HEK293 (cell line): ENCODE measurements around the gene EFCC1.
A peak's percentile ranks its signal among the peaks of the same experiment; 100 is the strongest.

ENCODE experiments used
- CTCF ChIA-PET: fragments of 350-600 bp; formaldehyde crosslinking; extraction: SDS; loops from one replicate; lab custom pipeline; 2021; ENCODE audit warnings: antibody characterized with exemption; lab: Yijun Ruan, JAX
- POLR2A ChIA-PET: fragments of 300-600 bp; formaldehyde crosslinking; extraction: SDS; loops from one replicate; lab custom pipeline; 2020; ENCODE audit warnings: antibody characterized with exemption, inconsistent platforms; lab: Yijun Ruan, JAX
- H3K27ac ChIP-seq: fragments of 200-500 bp; sonication (Bioruptor generic); 2 replicates; pipeline ENCODE4 v1.5.1; 2014; ENCODE audit warnings: low read depth, low read length, control low read depth, inconsistent platforms; ENCODE audit errors: extremely low read depth
- H3K36me3 ChIP-seq, 2 experiments: fragments of 200-500 bp in 1 of 2; sonication (Bioruptor generic) in 1 of 2; 1 replicate in 1 of 2; 2 replicates in 1 of 2; pipeline ENCODE4 v1.5.1; 2014 to 2017; ENCODE audit warnings: inconsistent platforms in 2 of 2, low read length in 2 of 2; ENCODE audit not compliant: control insufficient read depth in 2 of 2, insufficient read depth in 1 of 2
- H3K4me1 ChIP-seq: fragments of 200-500 bp; sonication (Bioruptor generic); 2 replicates; pipeline ENCODE4 v1.5.1; 2014; ENCODE audit warnings: mild to moderate bottlenecking, low read length, inconsistent platforms; ENCODE audit not compliant: control insufficient read depth, insufficient read depth
- H3K4me3 ChIP-seq: 2 replicates; pipeline ENCODE4 v1.5.1; 2011; ENCODE audit warnings: low read depth, mild to moderate bottlenecking, control low read depth, low read length, moderate library complexity
- H3K9me3 ChIP-seq: fragments of 200-500 bp; sonication (Bioruptor generic); 2 replicates; pipeline ENCODE4 v1.5.1; 2014; ENCODE audit warnings: low read depth, low read length, inconsistent platforms; ENCODE audit not compliant: control insufficient read depth, insufficient read depth
- GFI1B ChIP-seq: fragments of 450-650 bp; formaldehyde crosslinking; IDR thresholded peaks from 2 replicates; pipeline ENCODE4 v1.5.1; 2016; ENCODE audit warnings: missing biosample characterization, missing genetic modification characterization
- HIC1 ChIP-seq: fragments of 450-650 bp; formaldehyde crosslinking; IDR thresholded peaks from 2 replicates; pipeline ENCODE4 v1.5.1; 2016; ENCODE audit warnings: missing biosample characterization, missing genetic modification characterization
- HOXD13 ChIP-seq: sonication (generic); formaldehyde crosslinking; IDR thresholded peaks from 2 replicates; pipeline ENCODE4 v1.8.0; 2022; ENCODE audit warnings: missing genetic modification reagents, borderline replicate concordance
- MEIS1 ChIP-seq: sonication (generic); formaldehyde crosslinking; IDR thresholded peaks from 2 replicates; pipeline ENCODE4 v1.8.1; 2022; ENCODE audit warnings: missing genetic modification reagents, mild to moderate bottlenecking, borderline replicate concordance
- MZF1 ChIP-seq: fragments of 450-650 bp; formaldehyde crosslinking; IDR thresholded peaks from 2 replicates; pipeline ENCODE4 v1.5.1; 2017; ENCODE audit warnings: missing biosample characterization, missing genetic modification characterization, borderline replicate concordance
- REPIN1 ChIP-seq: fragments of 450-650 bp; formaldehyde crosslinking; IDR thresholded peaks from 2 replicates; pipeline ENCODE4 v1.5.1; 2017; ENCODE audit warnings: missing biosample characterization, missing genetic modification characterization, low read depth
- WT1 ChIP-seq: fragments of 450-650 bp; formaldehyde crosslinking; IDR thresholded peaks from 2 replicates; pipeline ENCODE4 v1.5.1; 2016; ENCODE audit warnings: missing biosample characterization, missing genetic modification characterization
- ZBTB21 ChIP-seq: fragments of 450-650 bp; formaldehyde crosslinking; IDR thresholded peaks from 2 replicates; pipeline ENCODE4 v1.5.1; 2017; ENCODE audit warnings: missing biosample characterization, missing genetic modification characterization
- ZBTB8A ChIP-seq: fragments of 450-650 bp; formaldehyde crosslinking; IDR thresholded peaks from 2 replicates; pipeline ENCODE4 v1.5.1; 2016; ENCODE audit warnings: missing biosample characterization, missing genetic modification characterization
- ZNF133 ChIP-seq: fragments of 450-650 bp; formaldehyde crosslinking; IDR thresholded peaks from 2 replicates; pipeline ENCODE4 v1.5.1; 2016; ENCODE audit warnings: missing biosample characterization, missing genetic modification characterization
- ZNF146 ChIP-seq: fragments of 450-650 bp; formaldehyde crosslinking; IDR thresholded peaks from 2 replicates; pipeline ENCODE4 v1.5.1; 2016; ENCODE audit warnings: missing biosample characterization, missing genetic modification characterization
- ZNF155 ChIP-seq: fragments of 450-650 bp; formaldehyde crosslinking; IDR thresholded peaks from 2 replicates; pipeline ENCODE4 v1.5.1; 2016; ENCODE audit warnings: missing biosample characterization, missing genetic modification characterization
- ZNF19 ChIP-seq: fragments of 450-650 bp; formaldehyde crosslinking; IDR thresholded peaks from 2 replicates; pipeline ENCODE4; 2016; ENCODE audit warnings: missing biosample characterization, missing genetic modification characterization, low read depth
- ZNF211 ChIP-seq: fragments of 450-650 bp; formaldehyde crosslinking; IDR thresholded peaks from 2 replicates; pipeline ENCODE4 v1.5.1; 2016; ENCODE audit warnings: low read depth, missing biosample characterization, missing genetic modification characterization
- ZNF248 ChIP-seq: fragments of 450-650 bp; formaldehyde crosslinking; IDR thresholded peaks from 2 replicates; pipeline ENCODE4 v1.5.1; 2017; ENCODE audit warnings: missing biosample characterization, missing genetic modification characterization
- ZNF37A ChIP-seq: fragments of 450-650 bp; IDR thresholded peaks from 2 replicates; pipeline ENCODE4 v1.5.1; 2018; ENCODE audit warnings: missing biosample characterization, missing genetic modification characterization
- ZNF394 ChIP-seq: fragments of 450-650 bp; formaldehyde crosslinking; IDR thresholded peaks from 2 replicates; pipeline ENCODE4 v1.5.1; 2016; ENCODE audit warnings: missing biosample characterization, missing genetic modification characterization, mild to moderate bottlenecking, moderate library complexity, borderline replicate concordance
- ZNF548 ChIP-seq: fragments of 450-650 bp; formaldehyde crosslinking; IDR thresholded peaks from 2 replicates; pipeline ENCODE4 v1.5.1; 2016; ENCODE audit warnings: missing biosample characterization, missing genetic modification characterization
- TF ChIP-seq, protein P1 (sequence below): fragments of 450-650 bp; formaldehyde crosslinking; IDR thresholded peaks from 2 replicates; pipeline ENCODE4 v1.5.1; 2016; ENCODE audit warnings: missing biosample characterization, missing genetic modification characterization, low read depth
- TF ChIP-seq, protein P2 (sequence below): fragments of 450-650 bp; formaldehyde crosslinking; IDR thresholded peaks from 2 replicates; pipeline ENCODE4 v1.5.1; 2016; ENCODE audit warnings: missing biosample characterization, missing genetic modification characterization, borderline replicate concordance

Gene EFCC1

DNA sequence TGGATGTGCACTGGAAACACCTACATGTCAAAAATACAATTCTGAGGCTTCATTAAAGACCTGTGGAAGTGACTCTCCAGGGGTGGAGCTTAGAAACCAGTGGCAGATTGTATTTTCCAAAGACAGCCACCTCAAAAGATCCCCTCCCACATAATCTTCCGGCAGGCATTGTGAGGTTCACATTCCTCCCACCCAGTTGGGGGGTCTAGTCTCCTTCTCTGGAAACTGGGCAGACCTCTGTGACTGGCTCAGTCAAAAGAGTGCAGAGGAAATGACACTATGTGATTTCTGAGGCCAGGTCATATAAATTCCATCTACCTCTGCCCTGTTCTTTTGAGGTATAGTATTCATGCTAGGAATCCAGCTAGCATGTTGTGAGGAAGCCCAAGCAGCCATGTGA lies 5.4 kb upstream of the EFCC1 start (continued):
- TF ChIP-seq, protein P1, sequence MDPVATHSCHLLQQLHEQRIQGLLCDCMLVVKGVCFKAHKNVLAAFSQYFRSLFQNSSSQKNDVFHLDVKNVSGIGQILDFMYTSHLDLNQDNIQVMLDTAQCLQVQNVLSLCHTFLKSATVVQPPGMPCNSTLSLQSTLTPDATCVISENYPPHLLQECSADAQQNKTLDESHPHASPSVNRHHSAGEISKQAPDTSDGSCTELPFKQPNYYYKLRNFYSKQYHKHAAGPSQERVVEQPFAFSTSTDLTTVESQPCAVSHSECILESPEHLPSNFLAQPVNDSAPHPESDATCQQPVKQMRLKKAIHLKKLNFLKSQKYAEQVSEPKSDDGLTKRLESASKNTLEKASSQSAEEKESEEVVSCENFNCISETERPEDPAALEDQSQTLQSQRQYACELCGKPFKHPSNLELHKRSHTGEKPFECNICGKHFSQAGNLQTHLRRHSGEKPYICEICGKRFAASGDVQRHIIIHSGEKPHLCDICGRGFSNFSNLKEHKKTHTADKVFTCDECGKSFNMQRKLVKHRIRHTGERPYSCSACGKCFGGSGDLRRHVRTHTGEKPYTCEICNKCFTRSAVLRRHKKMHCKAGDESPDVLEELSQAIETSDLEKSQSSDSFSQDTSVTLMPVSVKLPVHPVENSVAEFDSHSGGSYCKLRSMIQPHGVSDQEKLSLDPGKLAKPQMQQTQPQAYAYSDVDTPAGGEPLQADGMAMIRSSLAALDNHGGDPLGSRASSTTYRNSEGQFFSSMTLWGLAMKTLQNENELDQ (tag by site-specific recombination) = no peak
- TF ChIP-seq ZNF155 (tag by site-specific recombination) = no peak

DNA sequence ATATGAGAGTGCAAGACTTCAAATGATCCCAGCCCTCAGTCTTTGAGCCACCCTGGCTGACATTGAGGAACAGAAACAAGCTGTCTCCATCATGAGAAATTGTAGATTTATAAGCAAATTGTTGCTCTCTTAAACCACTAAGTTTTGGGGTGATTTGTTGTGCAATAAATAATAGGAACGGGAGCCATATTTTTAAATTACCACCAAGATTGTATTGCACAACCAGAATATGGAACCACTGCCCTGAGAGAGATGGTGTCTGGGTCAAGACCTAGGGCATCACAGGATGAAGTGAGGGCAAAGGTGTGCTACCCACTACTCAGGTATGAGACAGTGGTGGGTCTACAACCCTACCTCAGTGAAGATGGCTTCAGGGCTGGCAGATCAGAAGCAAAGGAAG lies 4.9 kb upstream of the EFCC1 start:
- CTCF ChIA-PET = interaction anchor here (0.5 to 3.4 kb wide), 3 partner anchors 20 to 26 kb away, joined by 3 to 25 read pairs (median 3); no protein-coding TSS in a partner anchor
- POLR2A ChIA-PET = no interaction called here
- no peaks in the 10 kb centered on the region for H3K36me3 ChIP-seq
- no peak for TF ChIP-seq HOXD13 (CRISPR knock-in tag)
- TF ChIP-seq ZNF37A = no peak
- TF ChIP-seq ZNF133 (tag by site-specific recombination) = no peak
- TF ChIP-seq, all 188 proteins: peak for 0
- Histone ChIP-seq H3K4me1 (no peaks in the 10 kb centered on the region), H3K9me3 (no peaks in the 10 kb centered on the region), H3K4me3 (no peak overlapping the region), H3K27ac (no peak overlapping the region)

DNA sequence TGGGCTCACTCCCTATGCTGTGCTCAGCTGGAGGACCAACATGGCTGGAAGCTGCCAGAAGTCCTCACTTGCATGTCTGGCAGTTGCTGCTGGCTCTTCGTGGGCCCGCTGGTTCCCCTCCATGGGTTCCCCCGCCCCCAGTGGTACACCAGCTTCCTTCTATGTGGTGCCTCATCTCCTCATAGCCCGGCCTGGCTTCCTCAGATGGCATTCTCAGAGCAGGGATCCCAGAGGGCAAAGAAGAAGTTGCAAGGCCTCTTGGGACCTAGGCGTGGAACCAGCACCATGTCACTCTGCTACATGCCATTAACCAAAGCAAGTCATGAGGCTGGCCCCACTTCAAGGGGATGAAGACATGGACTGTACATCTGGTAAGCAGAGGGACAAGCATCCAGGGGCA lies 4.4 kb upstream of the EFCC1 start:
- no peak for TF ChIP-seq ZNF19 (tag by site-specific recombination)
- no peak for TF ChIP-seq REPIN1 (tag by site-specific recombination)
- no peak for TF ChIP-seq ZBTB8A (tag by site-specific recombination)
- TF ChIP-seq, protein P2, sequence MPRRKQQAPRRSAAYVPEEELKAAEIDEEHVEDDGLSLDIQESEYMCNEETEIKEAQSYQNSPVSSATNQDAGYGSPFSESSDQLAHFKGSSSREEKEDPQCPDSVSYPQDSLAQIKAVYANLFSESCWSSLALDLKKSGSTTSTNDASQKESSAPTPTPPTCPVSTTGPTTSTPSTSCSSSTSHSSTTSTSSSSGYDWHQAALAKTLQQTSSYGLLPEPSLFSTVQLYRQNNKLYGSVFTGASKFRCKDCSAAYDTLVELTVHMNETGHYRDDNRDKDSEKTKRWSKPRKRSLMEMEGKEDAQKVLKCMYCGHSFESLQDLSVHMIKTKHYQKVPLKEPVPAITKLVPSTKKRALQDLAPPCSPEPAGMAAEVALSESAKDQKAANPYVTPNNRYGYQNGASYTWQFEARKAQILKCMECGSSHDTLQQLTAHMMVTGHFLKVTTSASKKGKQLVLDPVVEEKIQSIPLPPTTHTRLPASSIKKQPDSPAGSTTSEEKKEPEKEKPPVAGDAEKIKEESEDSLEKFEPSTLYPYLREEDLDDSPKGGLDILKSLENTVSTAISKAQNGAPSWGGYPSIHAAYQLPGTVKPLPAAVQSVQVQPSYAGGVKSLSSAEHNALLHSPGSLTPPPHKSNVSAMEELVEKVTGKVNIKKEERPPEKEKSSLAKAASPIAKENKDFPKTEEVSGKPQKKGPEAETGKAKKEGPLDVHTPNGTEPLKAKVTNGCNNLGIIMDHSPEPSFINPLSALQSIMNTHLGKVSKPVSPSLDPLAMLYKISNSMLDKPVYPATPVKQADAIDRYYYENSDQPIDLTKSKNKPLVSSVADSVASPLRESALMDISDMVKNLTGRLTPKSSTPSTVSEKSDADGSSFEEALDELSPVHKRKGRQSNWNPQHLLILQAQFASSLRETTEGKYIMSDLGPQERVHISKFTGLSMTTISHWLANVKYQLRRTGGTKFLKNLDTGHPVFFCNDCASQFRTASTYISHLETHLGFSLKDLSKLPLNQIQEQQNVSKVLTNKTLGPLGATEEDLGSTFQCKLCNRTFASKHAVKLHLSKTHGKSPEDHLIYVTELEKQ (tag by site-specific recombination) = no peak
- TF ChIP-seq MZF1 (tag by site-specific recombination) = no peak
- no peak for TF ChIP-seq ZNF211 (tag by site-specific recombination)
- no peak for TF ChIP-seq ZBTB21 (tag by site-specific recombination)
- TF ChIP-seq, all 188 proteins: peak for 0
- Histone ChIP-seq H3K36me3 (no peaks in the 10 kb centered on the region), H3K9me3 (no peaks in the 10 kb centered on the region), H3K4me1 (no peaks in the 10 kb centered on the region), H3K4me3 (no peak overlapping the region), H3K27ac (no peak overlapping the region)
- POLR2A ChIA-PET = no interaction called here
- CTCF ChIA-PET = interaction anchor here (0.7 kb wide), 1 partner anchor 26 kb away, joined by 3 read pairs; no protein-coding TSS in a partner anchor

DNA sequence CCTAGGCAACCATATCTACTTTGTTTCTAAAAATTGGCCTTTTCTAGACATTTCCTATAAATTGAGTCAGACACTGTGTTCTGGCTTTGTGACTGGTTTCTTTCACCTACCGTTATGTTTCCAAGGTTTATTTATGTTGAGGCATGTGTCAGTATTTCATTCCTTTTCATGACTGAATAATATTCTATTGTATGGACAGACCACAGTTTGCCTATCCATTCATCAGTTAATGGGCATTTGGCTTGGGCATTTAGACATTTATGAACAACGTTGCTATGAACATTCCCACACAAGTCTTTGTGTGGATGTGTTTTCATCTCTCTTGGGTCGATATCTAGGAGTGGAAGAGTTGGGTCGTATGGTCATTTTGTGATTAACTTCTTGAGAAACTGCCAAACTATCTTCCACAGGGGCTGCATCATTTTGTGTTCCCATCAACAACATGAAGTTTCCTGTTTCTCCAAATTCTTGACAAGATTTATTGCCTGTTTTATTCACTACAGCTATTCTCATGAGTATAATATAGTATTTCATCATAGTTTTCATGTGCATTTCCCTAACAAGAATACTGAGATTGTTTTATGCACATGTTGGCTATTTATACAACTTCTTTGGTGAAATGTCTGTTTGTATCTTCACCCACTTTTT lies 3.5 kb upstream of the EFCC1 start:
- CTCF ChIA-PET = interaction anchor here (1.4 to 2.4 kb wide), 2 partner anchors 27 to 30 kb away, joined by 3 to 8 read pairs; no protein-coding TSS in a partner anchor

More for the DNA sequence above, 3.5 kb upstream of the EFCC1 start:
- no peaks in the 10 kb centered on the region for H3K9me3 ChIP-seq
- TF ChIP-seq MEIS1 (CRISPR knock-in tag) (no peak), ZNF248 (no peak), WT1 (tag by site-specific recombination) (no peak), ZNF394 (tag by site-specific recombination) (no peak), HIC1 (tag by site-specific recombination) (no peak), ZNF548 (tag by site-specific recombination) (no peak), ZNF146 (tag by site-specific recombination) (peak; percentile 77), GFI1B (no peak), HOXD13 (CRISPR knock-in tag) (no peak)
- no peak overlapping the region for H3K27ac ChIP-seq
- no peaks in the 10 kb centered on the region for H3K4me1 ChIP-seq
- H3K36me3 ChIP-seq = no peaks in the 10 kb centered on the region
- POLR2A ChIA-PET = interaction anchor here (0.7 kb wide), 1 partner anchor 317 kb away, joined by 3 read pairs; no protein-coding TSS in a partner anchor
- no peak overlapping the region for H3K4me3 ChIP-seq
